ENCODE results near the gene MPG.

MPG gene

DNA sequence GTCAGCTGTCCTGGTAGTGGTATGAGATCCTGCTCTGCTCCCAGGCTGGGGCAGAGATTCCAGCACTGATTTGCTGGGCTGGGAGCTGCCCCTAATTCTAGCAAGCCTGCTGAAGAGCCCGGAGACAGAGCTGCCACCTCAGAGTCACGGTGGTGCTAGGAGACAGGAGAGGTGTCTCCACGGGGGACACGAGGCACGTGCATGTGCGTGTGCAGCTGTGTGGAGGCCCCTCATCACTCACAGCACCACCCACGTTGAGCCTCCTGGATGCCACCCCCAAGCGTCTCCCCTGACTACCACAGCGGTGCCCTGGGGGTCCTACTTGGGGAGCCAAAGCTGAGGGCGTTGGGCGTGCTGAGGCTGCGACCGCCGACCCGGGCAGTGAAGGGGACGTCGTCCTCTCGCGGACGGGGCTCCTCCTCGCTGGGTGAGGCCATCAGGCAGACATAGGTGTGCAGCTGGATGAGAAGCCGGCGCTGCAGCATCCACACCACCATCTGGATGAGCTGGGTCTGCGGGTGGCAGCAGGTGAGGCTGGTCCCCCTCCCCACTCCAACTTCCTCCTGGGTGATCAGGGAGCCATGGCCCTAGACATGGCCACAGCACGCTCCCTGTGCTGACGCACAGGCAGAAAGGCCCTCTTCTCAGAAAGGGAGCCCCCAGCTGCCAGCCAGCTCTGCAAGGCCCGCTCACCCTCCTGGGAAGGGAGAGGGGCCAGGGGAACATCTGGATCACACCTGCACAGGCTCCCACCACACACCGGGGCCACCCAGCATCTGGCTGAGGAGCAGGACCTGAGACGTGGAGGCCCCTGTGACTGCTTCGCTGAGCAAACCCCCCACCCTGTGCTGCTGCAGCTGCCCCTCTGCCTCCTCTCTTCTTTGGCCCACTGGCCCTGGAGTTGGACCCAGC lies 11.6 kb downstream of the MPG start:
- DNase-seq, result no peak
- H3K79me2 ChIP-seq (ENCODE audit: insufficient read depth, low read length), result 0 out of 2 replicates have a peak, but pooled peaks cover 1% of the 10 kb centered on the region
- H3K9ac ChIP-seq (ENCODE audit: low read depth, low read length), result no peak overlapping the region
- no peak overlapping the region for H3K27ac ChIP-seq (ENCODE audit: low read length)
- peaks cover 38% of the 10 kb centered on the region for H4K20me1 ChIP-seq (ENCODE audit: insufficient read depth, low read length)
- TF ChIP-seq EZH2 (IDR thresholded peaks at IDR 0.05; ENCODE audit: borderline replicate concordance, low read depth, low read length, severe bottlenecking), result no peak
- TF ChIP-seq, protein P1, sequence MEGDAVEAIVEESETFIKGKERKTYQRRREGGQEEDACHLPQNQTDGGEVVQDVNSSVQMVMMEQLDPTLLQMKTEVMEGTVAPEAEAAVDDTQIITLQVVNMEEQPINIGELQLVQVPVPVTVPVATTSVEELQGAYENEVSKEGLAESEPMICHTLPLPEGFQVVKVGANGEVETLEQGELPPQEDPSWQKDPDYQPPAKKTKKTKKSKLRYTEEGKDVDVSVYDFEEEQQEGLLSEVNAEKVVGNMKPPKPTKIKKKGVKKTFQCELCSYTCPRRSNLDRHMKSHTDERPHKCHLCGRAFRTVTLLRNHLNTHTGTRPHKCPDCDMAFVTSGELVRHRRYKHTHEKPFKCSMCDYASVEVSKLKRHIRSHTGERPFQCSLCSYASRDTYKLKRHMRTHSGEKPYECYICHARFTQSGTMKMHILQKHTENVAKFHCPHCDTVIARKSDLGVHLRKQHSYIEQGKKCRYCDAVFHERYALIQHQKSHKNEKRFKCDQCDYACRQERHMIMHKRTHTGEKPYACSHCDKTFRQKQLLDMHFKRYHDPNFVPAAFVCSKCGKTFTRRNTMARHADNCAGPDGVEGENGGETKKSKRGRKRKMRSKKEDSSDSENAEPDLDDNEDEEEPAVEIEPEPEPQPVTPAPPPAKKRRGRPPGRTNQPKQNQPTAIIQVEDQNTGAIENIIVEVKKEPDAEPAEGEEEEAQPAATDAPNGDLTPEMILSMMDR (IDR thresholded peaks at IDR 0.05; ENCODE audit: borderline replicate concordance, extremely low read depth, low read length, poor library complexity, severe bottlenecking), result no peak
- H3K27me3 ChIP-seq (ENCODE audit: insufficient read depth, low read length, poor library complexity), result no peaks in the 10 kb centered on the region
- no peak for ATAC-seq (ENCODE audit: insufficient read depth, low read depth)
- no peaks in the 10 kb centered on the region for H3K9me3 ChIP-seq (ENCODE audit: insufficient read depth, low read length, severe bottlenecking)
- no peaks in the 10 kb centered on the region for H3K4me1 ChIP-seq (ENCODE audit: insufficient read depth, low read length)
- no peak overlapping the region for H3K4me2 ChIP-seq (ENCODE audit: insufficient read depth, low read length)
- H2AFZ ChIP-seq (ENCODE audit: low read depth, low read length), result no peak overlapping the region
- no peak overlapping the region for H3K4me3 ChIP-seq (ENCODE audit: low read depth in 1 of 2, low read length in 2 of 2)
- peaks cover 83% of the 10 kb centered on the region for H3K36me3 ChIP-seq (ENCODE audit: insufficient read depth, low read length)

DNA sequence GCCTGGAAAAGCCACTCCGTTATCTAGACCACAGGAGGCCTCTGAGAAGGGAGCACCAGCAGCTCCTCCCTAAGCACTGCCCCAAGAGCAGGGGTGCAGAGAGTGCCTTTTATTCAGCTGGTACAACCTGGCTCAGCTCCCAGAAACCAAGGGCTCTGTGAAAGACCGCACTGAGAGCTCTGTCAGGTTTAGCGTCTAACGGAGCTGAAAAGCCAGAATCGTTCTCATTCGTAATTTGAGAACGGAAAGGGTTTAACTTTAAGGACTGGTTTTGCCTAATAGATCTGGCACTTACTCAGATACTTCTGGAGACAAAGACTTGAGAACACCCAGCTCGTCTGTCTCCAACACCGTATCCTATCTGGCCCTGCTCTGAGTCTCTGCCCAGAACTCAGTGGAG lies 13.5 kb downstream of the MPG start:
- ATAC-seq (ENCODE audit: insufficient read depth, low read depth) (no peak), DNase-seq (no peak)
- Histone ChIP-seq H3K4me1 (ENCODE audit: insufficient read depth, low read length) (no peaks in the 10 kb centered on the region), H3K9ac (ENCODE audit: low read depth, low read length) (no peak overlapping the region), H3K36me3 (ENCODE audit: insufficient read depth, low read length) (peaks cover 75% of the 10 kb centered on the region), H3K27me3 (ENCODE audit: insufficient read depth, low read length, poor library complexity) (no peaks in the 10 kb centered on the region), H2AFZ (ENCODE audit: low read depth, low read length) (no peak overlapping the region), H3K9me3 (ENCODE audit: insufficient read depth, low read length, severe bottlenecking) (no peaks in the 10 kb centered on the region), H3K27ac (ENCODE audit: low read length) (no peak overlapping the region), H3K4me3 (ENCODE audit: low read depth in 1 of 2, low read length in 2 of 2) (no peak overlapping the region), H4K20me1 (ENCODE audit: insufficient read depth, low read length) (peaks cover 32% of the 10 kb centered on the region), H3K79me2 (ENCODE audit: insufficient read depth, low read length) (no peaks in the 10 kb centered on the region), H3K4me2 (ENCODE audit: insufficient read depth, low read length) (no peak overlapping the region)
- TF ChIP-seq EZH2 (IDR thresholded peaks at IDR 0.05; ENCODE audit: borderline replicate concordance, low read depth, low read length, severe bottlenecking), result no peak
- TF ChIP-seq, protein P1 (IDR thresholded peaks at IDR 0.05; ENCODE audit: borderline replicate concordance, extremely low read depth, low read length, poor library complexity, severe bottlenecking), result no peak

- TF ChIP-seq, protein P1 (IDR thresholded peaks at IDR 0.05; ENCODE audit: borderline replicate concordance, extremely low read depth, low read length, poor library complexity, severe bottlenecking), result no peak
- TF ChIP-seq EZH2 (IDR thresholded peaks at IDR 0.05; ENCODE audit: borderline replicate concordance, low read depth, low read length, severe bottlenecking), result no peak
These were observed 14.7 kb downstream of the MPG start for GRCh38 chr16:92431-93339.

More at GRCh38 chr16:92431-93339, 14.7 kb downstream of the MPG start:
- no peak for DNase-seq
- H3K27me3 ChIP-seq (ENCODE audit: insufficient read depth, low read length, poor library complexity), result no peaks in the 10 kb centered on the region
- H4K20me1 ChIP-seq (ENCODE audit: insufficient read depth, low read length), result peaks cover 25% of the 10 kb centered on the region
- no peak overlapping the region for H3K27ac ChIP-seq (ENCODE audit: low read length)
- no peaks in the 10 kb centered on the region for H3K9me3 ChIP-seq (ENCODE audit: insufficient read depth, low read length, severe bottlenecking)
- H3K79me2 ChIP-seq (ENCODE audit: insufficient read depth, low read length), result no peaks in the 10 kb centered on the region
- H2AFZ ChIP-seq (ENCODE audit: low read depth, low read length), result no peak overlapping the region
- no peak overlapping the region for H3K4me3 ChIP-seq (ENCODE audit: low read depth in 1 of 2, low read length in 2 of 2)
- H3K9ac ChIP-seq (ENCODE audit: low read depth, low read length), result no peak overlapping the region
- H3K4me1 ChIP-seq (ENCODE audit: insufficient read depth, low read length), result no peaks in the 10 kb centered on the region
- ATAC-seq (ENCODE audit: insufficient read depth, low read depth), result no peak
- H3K36me3 ChIP-seq (ENCODE audit: insufficient read depth, low read length), result peaks cover 70% of the 10 kb centered on the region
- H3K4me2 ChIP-seq (ENCODE audit: insufficient read depth, low read length), result no peak overlapping the region
